Measurements from ENCODE around the gene OR2F1. TPM values are rescaled to one million over a fixed set of nuclear protein-coding genes. Genes with fewer than 3 reads are reported as not detected.
A peak's percentile ranks its signal among the peaks of the same experiment; 100 is the strongest.

Gene OR2F1
- not detected for polyA plus RNA-seq (ENCODE audit: low read depth in 6 of 6)

DNA sequence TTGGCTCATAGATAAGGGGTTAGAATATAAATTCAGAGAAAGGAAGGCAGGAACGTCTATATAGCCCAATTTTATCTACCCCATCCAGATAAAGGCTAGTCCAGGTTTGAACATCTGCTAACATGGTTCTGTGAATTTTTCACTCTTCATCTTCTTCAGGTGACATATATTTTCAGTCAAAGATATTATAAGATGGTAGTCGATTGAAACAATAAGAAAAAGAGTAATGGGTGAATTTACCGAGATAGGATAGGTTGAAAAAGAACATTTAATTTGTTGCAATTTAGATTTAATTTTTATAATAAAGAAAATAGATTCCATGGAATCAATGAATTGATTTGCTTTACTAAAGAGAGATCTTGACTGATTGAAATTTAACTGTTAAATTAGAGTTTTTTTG lies at the start of gene OR2F1:
Gene OR2F1, plus strand, starts transcription at position 301 of the 400 bp plus-strand sequence. CDS start 5,127 bp downstream, outside the sequence.
- DNase-seq (no peak), ATAC-seq (ENCODE audit: low read depth in 2 of 2) (no peak)
- H3K27ac Mint-ChIP-seq: no peak within 1 kb of the TSS
- no peak within 1 kb of the TSS for H3K4me3 Mint-ChIP-seq
- peaks cover 0 to under 1% of the 10 kb centered on the region in 2 donors for H3K36me3 Mint-ChIP-seq
- H3K4me1 Mint-ChIP-seq: no peaks in the 10 kb centered on the region
- H3K9me3 Mint-ChIP-seq: peaks cover 0 to 2% (median 0%) of the 10 kb centered on the region in 7 donors
- H3K27me3 Mint-ChIP-seq: peaks cover 5 to 26% (median 19%) of the 10 kb centered on the region in 3 donors

DNA sequence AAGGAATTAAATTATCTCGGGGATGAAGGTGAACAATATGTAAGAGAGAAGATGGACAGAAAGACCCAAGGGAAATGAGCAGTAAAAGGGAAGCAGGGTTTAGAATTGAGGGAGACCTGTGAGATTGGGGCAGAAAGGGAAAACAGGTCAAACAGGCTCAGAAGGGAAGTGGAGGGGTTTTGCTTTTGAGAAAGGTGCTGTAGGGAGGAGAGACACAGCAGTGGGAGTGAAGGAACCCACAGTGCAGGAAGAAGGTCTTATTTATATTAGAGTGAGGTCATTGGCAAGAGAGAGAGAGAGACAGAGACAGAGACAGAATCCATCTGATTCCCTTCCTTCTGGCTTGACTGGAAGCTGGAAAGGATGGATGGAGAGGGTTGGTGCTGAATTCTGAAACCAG lies 49.1 kb upstream of the OR2F1 start:
- Mint-ChIP-seq H3K36me3 (no peaks in the 10 kb centered on the region), H3K4me3 (no peak overlapping the region), H3K27me3 (peaks cover 10 to 24% (median 10%) of the 10 kb centered on the region in 3 donors), H3K9me3 (no peaks in the 10 kb centered on the region), H3K27ac (no peak overlapping the region), H3K4me1 (peaks cover 11 to 17% (median 13%) of the 10 kb centered on the region in 3 donors)
- DNase-seq (no peak), ATAC-seq (ENCODE audit: low read depth in 2 of 2) (no peak)

GRCh38 chr7:143906151-143906550 lies 48.5 kb upstream of the OR2F1 start:
- H3K9me3 Mint-ChIP-seq: no peaks in the 10 kb centered on the region
- H3K36me3 Mint-ChIP-seq: no peaks in the 10 kb centered on the region
- DNase-seq (no peak), ATAC-seq (ENCODE audit: low read depth in 2 of 2) (no peak)
- peaks cover 4 to 11% (median 7%) of the 10 kb centered on the region in 3 donors for H3K4me1 Mint-ChIP-seq
- no peak overlapping the region for H3K4me3 Mint-ChIP-seq
- H3K27me3 Mint-ChIP-seq: peaks cover 10 to 26% (median 11%) of the 10 kb centered on the region in 3 donors
- H3K27ac Mint-ChIP-seq: no peak overlapping the region

DNA sequence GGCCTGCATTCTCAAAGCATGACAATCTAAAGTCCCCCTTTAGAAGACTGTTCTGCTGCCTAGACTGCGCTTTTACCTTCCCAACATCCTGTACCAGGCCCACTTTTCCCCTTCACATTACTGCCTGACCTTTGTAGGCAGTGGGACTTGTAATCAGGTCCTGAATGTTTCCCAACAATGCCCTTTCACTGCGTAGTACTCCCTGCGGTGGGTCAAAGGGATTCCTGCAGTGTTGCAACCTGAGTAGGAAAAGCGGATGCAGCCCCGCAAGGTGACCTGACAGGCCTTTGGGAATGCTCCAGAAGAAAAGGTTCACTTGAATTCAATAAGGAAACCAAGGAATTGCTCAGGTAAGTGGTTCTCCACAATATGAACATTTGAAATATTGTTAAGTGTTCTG lies 47.7 kb upstream of the OR2F1 start:
- DNase-seq: no peak
- Mint-ChIP-seq H3K27ac (no peak overlapping the region), H3K36me3 (no peaks in the 10 kb centered on the region), H3K27me3 (peaks cover 10 to 26% (median 11%) of the 10 kb centered on the region in 3 donors), H3K9me3 (no peaks in the 10 kb centered on the region), H3K4me3 (no peak overlapping the region), H3K4me1 (peaks cover 0 to 5% (median 2%) of the 10 kb centered on the region in 3 donors)
- no peak for ATAC-seq (ENCODE audit: low read depth in 2 of 2)

DNA sequence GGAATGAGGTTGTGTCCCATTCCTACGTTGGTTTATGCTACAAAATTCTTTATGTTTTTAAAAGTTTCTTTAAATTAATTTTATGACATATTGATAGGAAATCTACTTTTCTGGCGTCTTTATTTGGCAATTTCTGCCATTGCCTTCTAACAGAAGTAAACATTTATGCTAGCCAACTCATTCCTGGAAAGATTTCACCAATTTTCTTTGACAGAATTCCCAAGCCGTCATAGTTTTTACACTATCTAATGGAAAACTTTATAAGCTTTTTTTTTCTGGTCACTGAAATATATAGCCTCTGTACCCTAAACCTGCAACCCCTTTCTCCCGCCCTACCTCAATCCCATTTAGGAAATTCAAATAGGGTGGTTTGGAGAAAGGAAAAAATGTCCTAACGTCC lies 46.5 kb upstream of the OR2F1 start:
- H3K4me1 Mint-ChIP-seq: no peaks in the 10 kb centered on the region
- H3K27ac Mint-ChIP-seq: no peak overlapping the region
- ATAC-seq (ENCODE audit: low read depth in 2 of 2) (no peak), DNase-seq (no peak)
- peaks cover 10 to 26% (median 11%) of the 10 kb centered on the region in 3 donors for H3K27me3 Mint-ChIP-seq
- H3K36me3 Mint-ChIP-seq: no peaks in the 10 kb centered on the region
- H3K4me3 Mint-ChIP-seq: no peak overlapping the region
- H3K9me3 Mint-ChIP-seq: no peaks in the 10 kb centered on the region

- ATAC-seq (ENCODE audit: low read depth in 2 of 2) (no peak), DNase-seq (no peak)
- no peak overlapping the region for H3K27ac Mint-ChIP-seq
- no peaks in the 10 kb centered on the region for H3K4me1 Mint-ChIP-seq
- no peaks in the 10 kb centered on the region for H3K9me3 Mint-ChIP-seq
- H3K36me3 Mint-ChIP-seq: no peaks in the 10 kb centered on the region
- H3K4me3 Mint-ChIP-seq: no peak overlapping the region
- H3K27me3 Mint-ChIP-seq: peaks cover 13 to 26% (median 18%) of the 10 kb centered on the region in 3 donors
Measured at GRCh38 chr7:143909863-143910262, 44.8 kb upstream of the OR2F1 start.

- Mint-ChIP-seq H3K27me3 (peaks cover 9 to 20% (median 13%) of the 10 kb centered on the region in 3 donors), H3K4me1 (no peaks in the 10 kb centered on the region)
- DNase-seq: no peak
Measured at GRCh38 chr7:143910473-143911248, 44.0 kb upstream of the OR2F1 start.

DNA sequence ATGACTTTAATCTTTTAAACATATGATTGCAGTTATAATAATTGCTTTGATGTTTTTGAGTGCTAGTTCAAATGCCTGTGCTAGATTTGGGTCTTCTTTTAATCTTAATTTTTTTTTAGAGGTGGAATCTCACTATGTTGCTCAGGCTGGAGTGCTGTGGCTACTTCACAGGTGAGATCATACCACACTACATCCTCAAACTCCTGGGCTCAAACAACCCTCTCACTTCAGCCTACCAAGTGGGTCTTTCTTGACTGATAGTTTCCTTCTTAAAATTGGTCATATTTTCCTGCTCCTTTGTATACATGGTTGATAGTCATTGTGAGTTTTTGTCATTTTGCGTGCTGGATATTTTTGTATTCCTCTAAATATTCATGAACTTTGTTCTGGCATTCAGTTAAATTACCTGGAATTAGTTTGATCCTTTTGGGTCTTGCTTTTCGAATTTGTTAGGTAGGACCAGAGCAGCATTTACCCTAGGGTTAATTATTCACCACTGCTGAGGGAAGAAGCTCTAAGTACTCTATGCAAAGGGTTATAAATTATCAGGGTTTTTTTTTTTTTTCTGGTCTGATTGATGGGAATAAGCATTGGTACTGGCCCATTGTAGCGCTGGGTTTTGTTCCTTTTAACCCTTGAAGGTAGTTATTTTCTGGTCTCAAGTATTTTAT lies 40.6 kb upstream of the OR2F1 start:
- DNase-seq (no peak), ATAC-seq (ENCODE audit: low read depth in 2 of 2) (no peak)
- H3K27me3 Mint-ChIP-seq: peaks cover 4 to 28% (median 28%) of the 10 kb centered on the region in 3 donors
- H3K4me3 Mint-ChIP-seq: no peak overlapping the region
- H3K9me3 Mint-ChIP-seq: peaks cover 0 to 6% (median 0%) of the 10 kb centered on the region in 7 donors
- H3K36me3 Mint-ChIP-seq: no peaks in the 10 kb centered on the region
- no peaks in the 10 kb centered on the region for H3K4me1 Mint-ChIP-seq
- H3K27ac Mint-ChIP-seq: no peak overlapping the region

More at GRCh38 chr7:143910473-143911248, 44.0 kb upstream of the OR2F1 start:
- no peaks in the 10 kb centered on the region for H3K36me3 Mint-ChIP-seq
- H3K4me3 Mint-ChIP-seq: no peak overlapping the region
- no peak for ATAC-seq (ENCODE audit: low read depth in 2 of 2)
- no peaks in the 10 kb centered on the region for H3K9me3 Mint-ChIP-seq
- peak overlapping the region in 1 of 6 donors; percentile 5 for H3K27ac Mint-ChIP-seq

GRCh38 chr7:143914938-143915652 lies 39.5 kb upstream of the OR2F1 start:
- peaks cover 0 to 6% (median 0%) of the 10 kb centered on the region in 7 donors for H3K9me3 Mint-ChIP-seq
- no peaks in the 10 kb centered on the region for H3K4me1 Mint-ChIP-seq
- peaks cover 8 to 38% (median 28%) of the 10 kb centered on the region in 3 donors for H3K27me3 Mint-ChIP-seq
- H3K36me3 Mint-ChIP-seq: no peaks in the 10 kb centered on the region
- no peak for DNase-seq
- H3K4me3 Mint-ChIP-seq: no peak overlapping the region
- no peak for ATAC-seq (ENCODE audit: low read depth in 2 of 2)
- no peak overlapping the region for H3K27ac Mint-ChIP-seq

DNA sequence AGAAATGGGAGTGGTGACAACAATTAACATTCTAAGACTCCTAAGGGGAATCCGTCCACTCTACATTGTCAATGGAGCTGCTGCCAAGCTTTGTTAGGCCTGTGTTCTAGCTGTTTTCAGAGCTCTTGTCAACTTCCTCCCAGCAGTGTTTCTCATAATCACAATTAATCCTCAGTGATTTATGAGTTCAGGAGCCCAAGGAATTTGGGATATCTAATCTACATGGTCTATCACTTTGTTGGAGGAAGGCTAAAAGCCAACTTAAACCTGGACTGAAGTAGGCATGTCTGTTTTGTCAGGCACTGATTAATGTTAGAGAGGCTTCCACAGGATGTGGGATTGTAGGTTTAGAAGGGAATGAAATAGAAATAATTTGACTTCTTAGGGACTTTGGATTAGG lies 29.8 kb upstream of the OR2F1 start:
- Mint-ChIP-seq H3K9me3 (no peaks in the 10 kb centered on the region), H3K4me3 (no peak overlapping the region), H3K4me1 (no peaks in the 10 kb centered on the region), H3K27ac (no peak overlapping the region), H3K36me3 (no peaks in the 10 kb centered on the region), H3K27me3 (peaks cover 19 to 20% (median 20%) of the 10 kb centered on the region in 3 donors)
- DNase-seq (no peak), ATAC-seq (ENCODE audit: low read depth in 2 of 2) (no peak)

DNA sequence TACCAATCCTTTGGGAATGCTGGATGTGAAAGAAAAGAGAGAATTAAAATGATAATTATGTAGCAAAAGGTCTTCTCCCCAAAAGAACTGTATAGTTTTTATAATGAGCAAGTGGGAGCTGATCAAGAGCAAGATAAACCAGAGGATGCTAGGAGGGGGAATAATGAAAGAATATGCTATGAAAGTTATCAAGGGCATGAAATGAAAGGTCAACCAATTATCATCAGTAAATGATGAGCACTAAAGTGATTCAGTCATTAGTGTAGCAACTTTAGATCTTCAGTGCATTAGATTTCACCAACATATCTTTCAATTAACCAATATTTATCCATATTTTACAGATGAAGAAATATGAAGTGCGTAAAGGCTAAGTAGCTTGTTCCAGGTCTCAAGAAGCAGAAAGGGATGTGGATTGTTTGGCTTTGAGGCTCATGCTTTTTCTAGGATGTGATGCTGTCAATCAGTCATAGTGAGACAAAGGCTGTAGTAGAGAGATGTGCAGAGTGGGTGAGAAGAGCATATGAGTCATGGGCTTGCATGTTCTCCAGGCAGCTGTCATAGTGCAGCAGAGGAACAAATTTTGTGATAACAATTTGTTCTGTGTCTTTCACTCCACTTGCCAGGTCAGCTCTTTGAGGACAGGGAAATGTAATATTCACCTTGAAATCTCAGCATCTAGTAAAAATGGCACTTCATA lies 25.3 kb upstream of the OR2F1 start:
- H3K4me1 Mint-ChIP-seq: no peaks in the 10 kb centered on the region
- H3K27ac Mint-ChIP-seq: no peak overlapping the region
- ATAC-seq (ENCODE audit: low read depth in 2 of 2) (no peak), DNase-seq (no peak)
- H3K36me3 Mint-ChIP-seq: peaks cover 0 to 8% of the 10 kb centered on the region in 2 donors
- peaks cover 5 to 16% (median 9%) of the 10 kb centered on the region in 7 donors for H3K9me3 Mint-ChIP-seq
- no peak overlapping the region for H3K4me3 Mint-ChIP-seq
- H3K27me3 Mint-ChIP-seq: peaks cover 0 to 6% (median 0%) of the 10 kb centered on the region in 3 donors

- peaks cover 0 to 8% of the 10 kb centered on the region in 2 donors for H3K36me3 Mint-ChIP-seq
- H3K27me3 Mint-ChIP-seq: peaks cover 4 to 14% (median 12%) of the 10 kb centered on the region in 3 donors
- H3K27ac Mint-ChIP-seq: peak overlapping the region in 1 of 6 donors; percentile 3
- no peak for ATAC-seq (ENCODE audit: low read depth in 2 of 2)
- DNase-seq: no peak
- peaks cover 5 to 25% (median 12%) of the 10 kb centered on the region in 7 donors for H3K9me3 Mint-ChIP-seq
- H3K4me3 Mint-ChIP-seq: no peak overlapping the region
- no peaks in the 10 kb centered on the region for H3K4me1 Mint-ChIP-seq
Measured at GRCh38 chr7:143931739-143932138, 22.9 kb upstream of the OR2F1 start.
